ENCODE data around the gene CACNA2D2. TPM values are rescaled to one million over a fixed set of nuclear protein-coding genes. Genes with fewer than 3 reads are reported as not detected.

Gene CACNA2D2
- total RNA-seq, 1 experiment from 2014 or later: 22.0 TPM

DNA sequence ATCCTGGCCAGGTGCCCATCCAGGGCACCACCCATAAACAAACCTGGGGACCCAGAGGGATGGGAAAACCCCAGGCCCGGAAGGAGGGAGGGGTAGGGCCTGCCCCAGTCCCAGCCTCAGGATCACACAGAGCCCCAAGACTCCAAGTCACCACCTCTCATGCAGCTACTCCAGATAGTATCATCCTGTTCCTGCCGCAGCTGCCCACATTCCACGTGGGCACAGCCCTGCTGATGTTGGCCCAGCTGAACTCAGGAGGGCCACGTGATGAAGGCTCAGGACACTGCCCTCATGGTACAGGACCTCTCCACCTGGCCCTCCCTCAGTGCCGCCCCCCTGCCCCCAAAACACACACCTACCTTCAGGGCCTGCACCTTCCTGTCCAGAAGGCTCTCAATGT, 69.5 kb downstream of the CACNA2D2 start:
- ChIA-PET POLR2A (no interaction called here), CTCF (interaction anchor here (0.5 to 1.9 kb wide), 2 partner anchors 87 to 109 kb away, joined by 3 to 8 read pairs; no protein-coding TSS in a partner anchor)
- Mint-ChIP-seq H3K27me3 (ENCODE audit: low read depth) (no peaks in the 10 kb centered on the region), H3K36me3 (no peaks in the 10 kb centered on the region), H3K4me1 (no peaks in the 10 kb centered on the region; the same call in 1 of the 2 replicates), H3K9me3 (no peaks in the 10 kb centered on the region), H3K4me3 (no peak overlapping the region), H3K27ac (no peak overlapping the region)
- no peak for DNase-seq (ENCODE audit: low spot score)
- TF ChIP-seq TEAD4 (CRISPR knock-in tag; IDR thresholded peaks at IDR 0.05) (no peak), ZNF121 (CRISPR knock-in tag; IDR thresholded peaks at IDR 0.05) (no peak), FOXJ3 (CRISPR knock-in tag; IDR thresholded peaks at IDR 0.05; ENCODE audit: borderline replicate concordance) (no peak), NR1H2 (CRISPR knock-in tag; IDR thresholded peaks at IDR 0.05) (no peak), GTF2I (CRISPR knock-in tag; conservative IDR thresholded peaks at IDR 0.05) (no peak), PRRX2 (CRISPR knock-in tag; IDR thresholded peaks at IDR 0.05) (no peak), RELA (CRISPR knock-in tag; IDR thresholded peaks at IDR 0.05; ENCODE audit: borderline replicate concordance) (no peak), ZNF138 (CRISPR knock-in tag; conservative IDR thresholded peaks at IDR 0.05) (no peak), CREB1 (CRISPR knock-in tag; IDR thresholded peaks at IDR 0.05) (no peak), ZNF317 (CRISPR knock-in tag; IDR thresholded peaks at IDR 0.05; ENCODE audit: borderline replicate concordance, low read depth) (no peak)
- TF ChIP-seq, protein P1, sequence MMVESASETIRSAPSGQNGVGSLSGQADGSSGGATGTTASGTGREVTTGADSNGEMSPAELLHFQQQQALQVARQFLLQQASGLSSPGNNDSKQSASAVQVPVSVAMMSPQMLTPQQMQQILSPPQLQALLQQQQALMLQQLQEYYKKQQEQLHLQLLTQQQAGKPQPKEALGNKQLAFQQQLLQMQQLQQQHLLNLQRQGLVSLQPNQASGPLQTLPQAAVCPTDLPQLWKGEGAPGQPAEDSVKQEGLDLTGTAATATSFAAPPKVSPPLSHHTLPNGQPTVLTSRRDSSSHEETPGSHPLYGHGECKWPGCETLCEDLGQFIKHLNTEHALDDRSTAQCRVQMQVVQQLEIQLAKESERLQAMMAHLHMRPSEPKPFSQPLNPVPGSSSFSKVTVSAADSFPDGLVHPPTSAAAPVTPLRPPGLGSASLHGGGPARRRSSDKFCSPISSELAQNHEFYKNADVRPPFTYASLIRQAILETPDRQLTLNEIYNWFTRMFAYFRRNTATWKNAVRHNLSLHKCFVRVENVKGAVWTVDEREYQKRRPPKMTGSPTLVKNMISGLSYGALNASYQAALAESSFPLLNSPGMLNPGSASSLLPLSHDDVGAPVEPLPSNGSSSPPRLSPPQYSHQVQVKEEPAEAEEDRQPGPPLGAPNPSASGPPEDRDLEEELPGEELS (CRISPR knock-in tag; IDR thresholded peaks at IDR 0.05): no peak
- TF ChIP-seq, protein P2, sequence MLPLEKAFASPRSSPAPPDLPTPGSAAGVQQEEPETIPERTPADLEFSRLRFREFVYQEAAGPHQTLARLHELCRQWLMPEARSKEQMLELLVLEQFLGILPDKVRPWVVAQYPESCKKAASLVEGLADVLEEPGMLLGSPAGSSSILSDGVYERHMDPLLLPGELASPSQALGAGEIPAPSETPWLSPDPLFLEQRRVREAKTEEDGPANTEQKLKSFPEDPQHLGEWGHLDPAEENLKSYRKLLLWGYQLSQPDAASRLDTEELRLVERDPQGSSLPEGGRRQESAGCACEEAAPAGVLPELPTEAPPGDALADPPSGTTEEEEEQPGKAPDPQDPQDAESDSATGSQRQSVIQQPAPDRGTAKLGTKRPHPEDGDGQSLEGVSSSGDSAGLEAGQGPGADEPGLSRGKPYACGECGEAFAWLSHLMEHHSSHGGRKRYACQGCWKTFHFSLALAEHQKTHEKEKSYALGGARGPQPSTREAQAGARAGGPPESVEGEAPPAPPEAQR (CRISPR knock-in tag; IDR thresholded peaks at IDR 0.05): no peak
- TF ChIP-seq, protein P3, sequence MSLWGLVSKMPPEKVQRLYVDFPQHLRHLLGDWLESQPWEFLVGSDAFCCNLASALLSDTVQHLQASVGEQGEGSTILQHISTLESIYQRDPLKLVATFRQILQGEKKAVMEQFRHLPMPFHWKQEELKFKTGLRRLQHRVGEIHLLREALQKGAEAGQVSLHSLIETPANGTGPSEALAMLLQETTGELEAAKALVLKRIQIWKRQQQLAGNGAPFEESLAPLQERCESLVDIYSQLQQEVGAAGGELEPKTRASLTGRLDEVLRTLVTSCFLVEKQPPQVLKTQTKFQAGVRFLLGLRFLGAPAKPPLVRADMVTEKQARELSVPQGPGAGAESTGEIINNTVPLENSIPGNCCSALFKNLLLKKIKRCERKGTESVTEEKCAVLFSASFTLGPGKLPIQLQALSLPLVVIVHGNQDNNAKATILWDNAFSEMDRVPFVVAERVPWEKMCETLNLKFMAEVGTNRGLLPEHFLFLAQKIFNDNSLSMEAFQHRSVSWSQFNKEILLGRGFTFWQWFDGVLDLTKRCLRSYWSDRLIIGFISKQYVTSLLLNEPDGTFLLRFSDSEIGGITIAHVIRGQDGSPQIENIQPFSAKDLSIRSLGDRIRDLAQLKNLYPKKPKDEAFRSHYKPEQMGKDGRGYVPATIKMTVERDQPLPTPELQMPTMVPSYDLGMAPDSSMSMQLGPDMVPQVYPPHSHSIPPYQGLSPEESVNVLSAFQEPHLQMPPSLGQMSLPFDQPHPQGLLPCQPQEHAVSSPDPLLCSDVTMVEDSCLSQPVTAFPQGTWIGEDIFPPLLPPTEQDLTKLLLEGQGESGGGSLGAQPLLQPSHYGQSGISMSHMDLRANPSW (CRISPR knock-in tag; conservative IDR thresholded peaks at IDR 0.05; ENCODE audit: low read depth): no peak
- TF ChIP-seq, protein P4, sequence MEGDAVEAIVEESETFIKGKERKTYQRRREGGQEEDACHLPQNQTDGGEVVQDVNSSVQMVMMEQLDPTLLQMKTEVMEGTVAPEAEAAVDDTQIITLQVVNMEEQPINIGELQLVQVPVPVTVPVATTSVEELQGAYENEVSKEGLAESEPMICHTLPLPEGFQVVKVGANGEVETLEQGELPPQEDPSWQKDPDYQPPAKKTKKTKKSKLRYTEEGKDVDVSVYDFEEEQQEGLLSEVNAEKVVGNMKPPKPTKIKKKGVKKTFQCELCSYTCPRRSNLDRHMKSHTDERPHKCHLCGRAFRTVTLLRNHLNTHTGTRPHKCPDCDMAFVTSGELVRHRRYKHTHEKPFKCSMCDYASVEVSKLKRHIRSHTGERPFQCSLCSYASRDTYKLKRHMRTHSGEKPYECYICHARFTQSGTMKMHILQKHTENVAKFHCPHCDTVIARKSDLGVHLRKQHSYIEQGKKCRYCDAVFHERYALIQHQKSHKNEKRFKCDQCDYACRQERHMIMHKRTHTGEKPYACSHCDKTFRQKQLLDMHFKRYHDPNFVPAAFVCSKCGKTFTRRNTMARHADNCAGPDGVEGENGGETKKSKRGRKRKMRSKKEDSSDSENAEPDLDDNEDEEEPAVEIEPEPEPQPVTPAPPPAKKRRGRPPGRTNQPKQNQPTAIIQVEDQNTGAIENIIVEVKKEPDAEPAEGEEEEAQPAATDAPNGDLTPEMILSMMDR (IDR thresholded peaks at IDR 0.05): no peak
- TF ChIP-seq, protein P5, sequence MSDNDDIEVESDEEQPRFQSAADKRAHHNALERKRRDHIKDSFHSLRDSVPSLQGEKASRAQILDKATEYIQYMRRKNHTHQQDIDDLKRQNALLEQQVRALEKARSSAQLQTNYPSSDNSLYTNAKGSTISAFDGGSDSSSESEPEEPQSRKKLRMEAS (CRISPR knock-in tag; IDR thresholded peaks at IDR 0.05): no peak
- TF ChIP-seq, protein P6, sequence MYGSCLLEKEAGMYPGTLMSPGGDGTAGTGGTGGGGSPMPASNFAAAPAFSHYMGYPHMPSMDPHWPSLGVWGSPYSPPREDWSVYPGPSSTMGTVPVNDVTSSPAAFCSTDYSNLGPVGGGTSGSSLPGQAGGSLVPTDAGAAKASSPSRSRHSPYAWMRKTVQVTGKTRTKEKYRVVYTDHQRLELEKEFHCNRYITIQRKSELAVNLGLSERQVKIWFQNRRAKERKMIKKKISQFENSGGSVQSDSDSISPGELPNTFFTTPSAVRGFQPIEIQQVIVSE (CRISPR knock-in tag; IDR thresholded peaks at IDR 0.05; ENCODE audit: borderline replicate concordance): no peak
- TF ChIP-seq, protein P7, sequence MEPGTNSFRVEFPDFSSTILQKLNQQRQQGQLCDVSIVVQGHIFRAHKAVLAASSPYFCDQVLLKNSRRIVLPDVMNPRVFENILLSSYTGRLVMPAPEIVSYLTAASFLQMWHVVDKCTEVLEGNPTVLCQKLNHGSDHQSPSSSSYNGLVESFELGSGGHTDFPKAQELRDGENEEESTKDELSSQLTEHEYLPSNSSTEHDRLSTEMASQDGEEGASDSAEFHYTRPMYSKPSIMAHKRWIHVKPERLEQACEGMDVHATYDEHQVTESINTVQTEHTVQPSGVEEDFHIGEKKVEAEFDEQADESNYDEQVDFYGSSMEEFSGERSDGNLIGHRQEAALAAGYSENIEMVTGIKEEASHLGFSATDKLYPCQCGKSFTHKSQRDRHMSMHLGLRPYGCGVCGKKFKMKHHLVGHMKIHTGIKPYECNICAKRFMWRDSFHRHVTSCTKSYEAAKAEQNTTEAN (CRISPR knock-in tag; IDR thresholded peaks at IDR 0.05): no peak
- TF ChIP-seq, protein P8, sequence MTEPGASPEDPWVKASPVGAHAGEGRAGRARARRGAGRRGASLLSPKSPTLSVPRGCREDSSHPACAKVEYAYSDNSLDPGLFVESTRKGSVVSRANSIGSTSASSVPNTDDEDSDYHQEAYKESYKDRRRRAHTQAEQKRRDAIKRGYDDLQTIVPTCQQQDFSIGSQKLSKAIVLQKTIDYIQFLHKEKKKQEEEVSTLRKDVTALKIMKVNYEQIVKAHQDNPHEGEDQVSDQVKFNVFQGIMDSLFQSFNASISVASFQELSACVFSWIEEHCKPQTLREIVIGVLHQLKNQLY (CRISPR knock-in tag; IDR thresholded peaks at IDR 0.05): no peak
- no peak for ATAC-seq
